ENCODE data around the gene XKR7. TPM values are rescaled to one million over a fixed set of nuclear protein-coding genes. Genes with fewer than 3 reads are reported as not detected.

Gene XKR7
- total RNA-seq, 2 donors from 2014 or later = not detected

GRCh38 chr20:31934968-31935764 is 32.8 kb upstream of the XKR7 start:
- no peaks in the 10 kb centered on the region for H3K36me3 ChIP-seq
- no peak for TF ChIP-seq CTCF (IDR thresholded peaks at IDR 0.05)
- ATAC-seq (ENCODE audit: insufficient number of reproducible peaks, low FRiP score, low read depth) = no peak

GRCh38 chr20:31936420-31936819 is 31.5 kb upstream of the XKR7 start:
- H3K36me3 ChIP-seq = no peaks in the 10 kb centered on the region
- H3K4me3 ChIP-seq = no peak overlapping the region
- H3K27me3 ChIP-seq (replicated peaks; ENCODE audit: insufficient read depth) = no peaks in the 10 kb centered on the region
- H3K27ac ChIP-seq = no peak overlapping the region
- H3K9me3 ChIP-seq = no peaks in the 10 kb centered on the region
- no peak for DNase-seq (ENCODE audit: low spot score)
- no peaks in the 10 kb centered on the region for H3K4me1 ChIP-seq (ENCODE audit: control insufficient read depth in 1 of 2, low read depth in 2 of 2)
- ATAC-seq (ENCODE audit: insufficient number of reproducible peaks, low FRiP score, low read depth) = no peak
- TF ChIP-seq CTCF (IDR thresholded peaks at IDR 0.05) = no peak

More at GRCh38 chr20:31934968-31935764, 32.8 kb upstream of the XKR7 start:
- H3K27me3 ChIP-seq (replicated peaks; ENCODE audit: insufficient read depth) = no peaks in the 10 kb centered on the region
- no peaks in the 10 kb centered on the region for H3K9me3 ChIP-seq
- no peaks in the 10 kb centered on the region for H3K4me1 ChIP-seq (ENCODE audit: control insufficient read depth in 1 of 2, low read depth in 2 of 2)
- H3K4me3 ChIP-seq = no peak overlapping the region
- H3K27ac ChIP-seq = no peak overlapping the region
- no peak for DNase-seq (ENCODE audit: low spot score)

GRCh38 chr20:31937820-31938219 is 30.1 kb upstream of the XKR7 start:
- ATAC-seq (ENCODE audit: insufficient number of reproducible peaks, low FRiP score, low read depth) (no peak), DNase-seq (ENCODE audit: low spot score) (no peak)
- peaks cover 0 to 3% of the 10 kb centered on the region in 2 donors for H3K4me1 ChIP-seq (ENCODE audit: control insufficient read depth in 1 of 2, low read depth in 2 of 2)
- no peak for TF ChIP-seq CTCF (IDR thresholded peaks at IDR 0.05)
- no peaks in the 10 kb centered on the region for H3K9me3 ChIP-seq
- H3K27ac ChIP-seq = no peak overlapping the region
- H3K4me3 ChIP-seq = no peak overlapping the region
- no peaks in the 10 kb centered on the region for H3K27me3 ChIP-seq (replicated peaks; ENCODE audit: insufficient read depth)
- no peaks in the 10 kb centered on the region for H3K36me3 ChIP-seq

- ATAC-seq (ENCODE audit: insufficient number of reproducible peaks, low FRiP score, low read depth) = no peak
- Histone ChIP-seq H3K27ac (no peak overlapping the region), H3K27me3 (replicated peaks; ENCODE audit: insufficient read depth) (no peaks in the 10 kb centered on the region), H3K9me3 (no peaks in the 10 kb centered on the region), H3K4me1 (ENCODE audit: control insufficient read depth in 1 of 2, low read depth in 2 of 2) (peaks cover 2 to 17% of the 10 kb centered on the region in 2 donors), H3K4me3 (no peak overlapping the region), H3K36me3 (peaks cover 2% of the 10 kb centered on the region)
- no peak for TF ChIP-seq CTCF (IDR thresholded peaks at IDR 0.05)
- no peak for DNase-seq (ENCODE audit: low spot score)
Measured at GRCh38 chr20:31939661-31940060, 28.3 kb upstream of the XKR7 start.

- ATAC-seq (ENCODE audit: insufficient number of reproducible peaks, low FRiP score, low read depth) = no peak
Measured at GRCh38 chr20:31943052-31943471, 24.9 kb upstream of the XKR7 start.

More at GRCh38 chr20:31943052-31943471, 24.9 kb upstream of the XKR7 start:
- TF ChIP-seq CTCF (IDR thresholded peaks at IDR 0.05) = no peak
- Histone ChIP-seq H3K4me1 (ENCODE audit: control insufficient read depth in 1 of 2, low read depth in 2 of 2) (peaks cover 2 to 17% of the 10 kb centered on the region in 2 donors), H3K4me3 (no peak overlapping the region), H3K9me3 (no peaks in the 10 kb centered on the region), H3K27me3 (replicated peaks; ENCODE audit: insufficient read depth) (no peaks in the 10 kb centered on the region), H3K27ac (no peak overlapping the region), H3K36me3 (peaks cover 34% of the 10 kb centered on the region)
- no peak for DNase-seq (ENCODE audit: low spot score)

Data from thoracic aorta (tissue), 2 donors.